ENCODE measurements around the gene LDB2.

DNA sequence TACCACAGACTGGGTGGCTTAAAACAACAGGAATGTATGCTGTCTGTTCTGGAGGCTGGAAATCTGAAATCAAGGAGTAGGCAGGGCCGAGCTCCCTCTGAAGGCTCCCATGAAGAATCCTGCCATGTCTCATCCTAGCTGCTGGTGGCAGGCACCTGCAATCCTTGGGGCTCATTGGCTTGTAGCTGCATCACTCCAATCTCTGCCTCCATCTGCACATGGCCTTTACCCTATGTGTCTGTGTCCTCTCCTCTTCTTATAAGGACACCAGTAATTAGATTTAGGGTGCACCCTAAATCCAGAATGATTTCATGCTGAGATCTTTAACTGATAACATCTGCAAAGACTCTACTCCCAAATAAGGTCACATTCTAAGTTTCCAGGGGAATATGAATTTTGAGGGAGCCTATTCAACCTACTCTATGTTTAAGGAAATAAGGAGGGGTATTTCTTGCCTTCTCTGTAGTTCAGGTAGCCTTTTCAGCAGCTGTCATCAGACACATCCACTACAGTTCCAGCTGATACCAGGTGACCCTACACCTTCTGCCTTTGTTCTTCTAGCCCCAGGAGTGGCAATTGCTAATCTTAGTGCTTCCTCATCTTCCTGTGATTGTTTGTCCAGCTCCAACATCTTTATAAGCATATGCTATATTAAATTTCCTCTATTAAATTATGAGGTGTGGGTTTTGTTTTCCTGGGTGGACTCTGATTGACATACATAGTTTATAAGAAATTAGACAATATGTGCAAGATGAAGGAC lies 377.1 kb downstream of the LDB2 start:
- TF ChIP-seq POLR2A (IDR thresholded peaks at IDR 0.05): no peak
- TF ChIP-seq, protein P1, sequence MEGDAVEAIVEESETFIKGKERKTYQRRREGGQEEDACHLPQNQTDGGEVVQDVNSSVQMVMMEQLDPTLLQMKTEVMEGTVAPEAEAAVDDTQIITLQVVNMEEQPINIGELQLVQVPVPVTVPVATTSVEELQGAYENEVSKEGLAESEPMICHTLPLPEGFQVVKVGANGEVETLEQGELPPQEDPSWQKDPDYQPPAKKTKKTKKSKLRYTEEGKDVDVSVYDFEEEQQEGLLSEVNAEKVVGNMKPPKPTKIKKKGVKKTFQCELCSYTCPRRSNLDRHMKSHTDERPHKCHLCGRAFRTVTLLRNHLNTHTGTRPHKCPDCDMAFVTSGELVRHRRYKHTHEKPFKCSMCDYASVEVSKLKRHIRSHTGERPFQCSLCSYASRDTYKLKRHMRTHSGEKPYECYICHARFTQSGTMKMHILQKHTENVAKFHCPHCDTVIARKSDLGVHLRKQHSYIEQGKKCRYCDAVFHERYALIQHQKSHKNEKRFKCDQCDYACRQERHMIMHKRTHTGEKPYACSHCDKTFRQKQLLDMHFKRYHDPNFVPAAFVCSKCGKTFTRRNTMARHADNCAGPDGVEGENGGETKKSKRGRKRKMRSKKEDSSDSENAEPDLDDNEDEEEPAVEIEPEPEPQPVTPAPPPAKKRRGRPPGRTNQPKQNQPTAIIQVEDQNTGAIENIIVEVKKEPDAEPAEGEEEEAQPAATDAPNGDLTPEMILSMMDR (IDR thresholded peaks at IDR 0.05): no peak

Measured in heart left ventricle (tissue), 13 donors.